ENCODE data around the gene CMBL.
"Not testable (repeated sequence)": the region's sequence is repeated elsewhere in the genome, so short reads cannot be mapped to it uniquely, and the experiment has no call there.

The CMBL gene

GRCh38 chr5:10310066-10310779 is 2.5 kb upstream of the CMBL start:
- DNase-seq: no peak

DNA sequence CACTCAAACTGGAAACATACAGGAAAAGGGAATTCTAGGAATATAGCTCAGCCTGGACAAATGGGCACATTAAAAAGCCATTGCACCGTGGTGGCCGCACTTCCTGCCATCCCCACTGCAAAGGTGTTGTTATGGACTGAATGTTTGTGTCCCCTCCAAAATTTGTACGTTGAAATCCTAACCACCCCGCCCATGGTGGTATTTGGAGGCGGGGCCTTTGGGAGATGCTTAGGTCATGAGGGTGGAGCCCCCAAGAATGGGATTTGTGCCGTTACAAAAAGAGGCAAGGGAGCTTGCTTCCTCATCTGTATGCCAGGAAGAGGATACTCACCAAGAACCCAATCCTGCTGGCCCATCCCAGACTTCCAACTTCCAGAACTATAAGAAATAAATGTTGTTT is 1.1 kb upstream of the CMBL start:
- DNase-seq: no peak

DNA sequence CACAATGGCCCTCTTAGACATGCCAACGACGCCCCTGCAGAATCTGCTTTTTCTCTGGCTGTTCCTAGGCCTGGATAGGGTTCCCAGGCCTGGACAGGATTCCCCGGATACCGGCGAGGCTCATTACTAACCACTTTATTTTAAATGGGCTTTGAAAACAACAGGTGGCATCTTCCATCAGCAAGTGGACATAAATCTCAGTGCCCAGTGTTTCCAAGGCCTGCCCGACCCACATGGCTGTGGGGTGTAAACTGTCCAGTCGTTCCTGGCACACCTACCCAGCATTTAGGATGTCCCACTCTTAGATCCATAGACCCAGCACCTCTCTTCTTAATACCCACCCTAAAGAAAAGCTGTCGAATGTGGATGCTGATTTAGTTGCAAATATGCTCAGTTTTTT is 896 bp downstream of the CMBL start:
- DNase-seq: no peak

- no peak for DNase-seq
These were observed 1.6 kb downstream of the CMBL start for GRCh38 chr5:10306114-10306513.

- no peak for DNase-seq
These were observed 2.8 kb downstream of the CMBL start for GRCh38 chr5:10304932-10305331.

- DNase-seq: no peak
These were observed 4.0 kb downstream of the CMBL start for GRCh38 chr5:10303699-10304170.

- DNase-seq: no peak
These were observed 4.5 kb downstream of the CMBL start for GRCh38 chr5:10303201-10303600.

DNA sequence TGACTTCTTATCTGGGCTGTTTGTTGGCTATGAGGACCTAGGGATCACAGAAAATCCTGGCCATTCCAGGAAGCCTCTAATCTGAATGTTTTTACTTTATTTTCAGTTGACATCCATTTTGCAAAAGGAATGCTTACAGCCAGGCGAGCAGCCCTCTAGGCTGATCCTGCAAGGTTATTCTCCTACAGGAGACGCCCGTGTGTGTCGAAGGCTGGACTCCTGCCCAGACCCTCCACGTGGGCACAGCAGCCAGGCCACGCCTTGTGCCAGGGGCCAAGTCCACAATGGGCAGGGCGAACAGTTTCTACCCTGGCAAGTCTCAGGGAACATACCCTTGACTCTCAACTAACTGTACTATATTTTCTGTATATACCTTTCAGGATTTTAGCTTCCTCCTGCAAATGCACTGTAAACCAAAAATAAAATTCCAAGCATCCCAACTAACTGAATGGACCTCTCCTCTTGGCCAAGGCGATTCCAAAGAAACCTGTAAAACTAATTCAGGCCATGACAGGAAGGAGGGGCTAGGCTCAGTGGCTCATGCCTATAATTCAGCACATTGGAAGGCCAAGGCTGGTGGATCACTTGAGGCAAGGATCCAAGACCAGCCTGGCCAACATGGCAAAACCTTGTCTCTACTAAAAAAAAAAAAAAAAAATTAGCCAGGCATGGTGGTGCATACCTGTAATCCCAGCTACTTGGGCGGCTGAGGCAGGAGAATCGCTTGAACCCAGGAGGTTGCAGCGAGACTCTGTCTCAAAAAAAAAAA is 5.7 kb downstream of the CMBL start:
- peak; percentile 58 for DNase-seq

- peak; percentile 52 for DNase-seq
These were observed 6.4 kb downstream of the CMBL start for GRCh38 chr5:10301266-10301665.

DNA sequence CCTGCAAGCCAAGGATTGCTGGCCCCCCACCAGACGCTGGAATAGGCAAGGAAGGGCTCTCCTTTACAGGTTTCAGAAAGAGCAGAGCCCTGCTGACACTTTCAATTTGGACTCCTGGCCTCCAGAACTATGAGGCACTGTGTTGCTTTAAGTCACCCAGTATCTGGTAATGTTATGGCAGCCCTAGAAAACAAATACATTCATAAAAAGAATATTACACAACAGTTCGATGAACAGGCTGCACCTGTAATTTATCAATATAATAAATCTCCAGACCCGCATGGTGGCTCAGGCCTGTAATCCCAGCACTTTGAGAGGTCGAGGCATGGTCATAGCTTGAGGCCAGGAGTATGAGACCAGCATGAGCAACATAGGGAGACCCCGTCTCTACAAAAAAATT is 7.5 kb downstream of the CMBL start:
- no peak for DNase-seq

DNA sequence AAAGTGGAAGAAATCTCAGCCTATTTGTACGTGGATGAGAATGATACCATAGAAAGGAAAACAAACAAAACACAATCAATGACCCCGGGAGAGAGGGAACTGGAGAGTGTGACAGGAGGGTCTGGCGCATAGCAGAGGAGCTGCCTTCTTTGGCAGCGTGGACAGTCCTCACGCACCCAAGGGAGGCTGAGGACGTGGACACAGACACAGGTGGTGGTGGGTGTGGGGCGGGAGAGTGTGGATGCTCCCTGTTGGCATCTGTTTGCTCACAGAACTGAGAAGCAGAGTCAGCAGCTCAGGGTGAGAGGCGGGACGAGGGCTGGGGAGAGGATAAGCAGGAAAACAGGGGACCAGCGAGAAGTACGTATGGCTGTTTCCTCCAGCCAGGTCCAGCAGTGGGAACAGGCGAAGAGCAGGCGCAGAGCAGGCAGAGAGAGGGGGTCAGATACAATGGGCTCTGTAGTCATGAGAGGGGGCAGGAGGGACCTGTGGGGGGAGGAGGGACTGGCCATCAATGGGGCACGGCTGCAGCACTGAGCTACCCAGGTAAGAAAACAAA is 10.0 kb downstream of the CMBL start:
- no peak for DNase-seq

GRCh38 chr5:10295619-10296326 is 11.9 kb downstream of the CMBL start:
- no peak for DNase-seq

DNA sequence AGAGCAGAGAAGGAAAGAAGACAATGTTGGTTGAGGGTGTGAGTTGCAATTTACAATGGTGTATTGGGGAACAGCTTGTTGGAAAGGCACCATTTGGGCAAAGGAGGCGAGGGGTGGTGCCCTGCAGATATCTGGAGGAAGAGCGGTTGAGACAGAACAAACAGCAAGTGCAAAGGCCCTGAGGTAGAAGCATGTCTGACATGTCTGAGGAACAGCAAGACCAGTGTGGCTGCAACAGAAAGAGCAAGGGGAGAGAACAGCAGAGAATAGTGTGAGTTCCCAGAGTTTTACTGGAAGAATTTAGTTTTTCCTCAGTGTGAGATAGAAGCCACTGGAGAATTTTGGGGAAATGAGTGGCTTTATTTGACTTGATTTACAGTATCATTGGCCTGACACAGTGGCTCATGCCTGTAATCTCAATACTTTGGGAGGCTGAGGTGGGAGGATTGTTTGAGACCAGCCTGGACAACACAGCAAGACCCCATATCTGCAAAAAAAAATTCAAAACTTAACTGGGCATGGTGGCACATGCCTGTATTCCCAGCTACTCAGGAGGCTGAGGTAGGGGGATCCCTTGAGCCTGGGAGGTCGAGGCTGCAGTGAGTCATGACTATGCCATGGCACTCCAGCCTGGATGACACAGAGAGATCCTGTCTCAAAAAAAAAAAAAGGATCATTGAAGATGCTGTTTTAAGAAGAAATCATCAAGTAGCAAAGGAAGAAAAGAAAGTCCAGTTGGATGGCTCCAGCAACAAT is 13.6 kb downstream of the CMBL start:
- no peak for DNase-seq

DNA sequence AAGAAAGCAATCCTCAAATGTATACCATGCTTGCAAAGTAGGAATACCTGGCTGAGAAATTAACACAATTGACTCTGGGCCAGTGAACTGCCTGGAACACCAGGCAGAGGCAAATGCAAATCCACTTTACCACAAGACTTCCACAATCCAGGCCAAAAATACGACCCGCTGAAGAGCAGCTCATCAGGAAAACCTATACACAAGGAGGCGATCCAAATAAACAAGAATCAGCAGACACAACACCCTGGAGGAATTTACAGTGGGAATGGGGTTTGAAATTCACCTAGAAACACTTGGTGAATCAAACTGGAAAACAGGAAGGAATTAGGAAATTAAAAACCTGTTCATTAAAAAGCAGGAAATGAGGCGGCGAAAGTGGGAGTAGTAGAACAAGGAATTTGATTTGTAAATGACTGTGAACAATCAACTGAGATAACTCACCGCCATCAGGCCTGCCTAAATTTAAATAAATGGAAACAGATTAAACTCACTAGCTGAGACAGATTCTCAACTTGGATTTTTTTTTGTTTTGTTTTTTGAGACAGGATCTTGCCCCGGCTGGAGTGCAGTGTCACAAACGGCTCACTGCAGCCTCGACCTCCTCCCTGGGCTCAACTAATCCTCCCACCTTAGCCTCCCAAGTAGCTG is 15.9 kb downstream of the CMBL start:
- DNase-seq: no peak

DNA sequence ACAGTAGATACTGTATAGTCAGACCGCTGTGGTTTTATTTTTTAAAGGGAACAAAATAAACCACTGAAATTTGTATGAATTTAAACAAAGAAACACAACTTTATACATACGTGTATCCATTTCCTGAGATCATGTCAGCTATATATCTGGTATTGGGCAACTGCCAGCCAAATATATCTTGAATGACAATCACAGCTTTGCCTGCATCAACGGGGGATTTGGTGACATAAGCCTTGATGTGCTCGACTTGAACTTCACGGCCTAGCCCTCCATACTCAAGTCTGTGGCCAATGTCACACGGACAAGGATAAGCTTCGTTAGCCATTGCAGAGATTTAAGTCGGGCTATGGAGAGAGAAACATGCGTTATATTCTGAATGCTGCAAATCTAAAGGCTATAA is 17.3 kb downstream of the CMBL start:
- no peak for DNase-seq

- DNase-seq: no peak
These were observed 17.7 kb downstream of the CMBL start for GRCh38 chr5:10289991-10290390.

DNA sequence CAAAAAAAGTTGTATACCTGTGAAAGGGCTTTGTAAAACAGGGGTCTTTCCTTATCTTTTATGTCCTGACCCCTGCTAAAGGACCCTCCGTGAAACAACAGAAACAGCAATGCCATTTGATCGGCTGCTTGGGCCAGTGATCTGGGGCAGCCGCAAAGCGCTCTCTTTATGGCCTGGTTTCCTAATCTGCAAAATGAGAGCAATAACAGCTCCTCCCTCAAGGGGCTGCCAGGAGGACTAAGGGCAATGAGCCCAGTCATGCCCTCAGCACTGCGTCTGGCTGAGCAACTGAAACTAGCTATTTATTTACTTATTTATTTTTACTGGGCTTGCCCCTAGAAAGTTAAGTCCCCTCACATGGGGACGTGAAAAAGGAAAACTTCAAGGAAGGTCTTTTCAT is 18.3 kb downstream of the CMBL start:
- peak; percentile 47 for DNase-seq

GRCh38 chr5:10288592-10289219 is 19.0 kb downstream of the CMBL start:
- peak; percentile 97 for DNase-seq

GRCh38 chr5:10286862-10287227 is 20.9 kb downstream of the CMBL start:
- no peak for DNase-seq

GRCh38 chr5:10286162-10286861 is 21.4 kb downstream of the CMBL start:
- DNase-seq: peak; percentile 53

- not testable (repeated sequence) for DNase-seq
These were observed 22.3 kb downstream of the CMBL start for GRCh38 chr5:10285362-10285761.
